ENCODE results near the gene NUP214. TPM values are rescaled to one million over a fixed set of nuclear protein-coding genes. Genes with fewer than 3 reads are reported as not detected.

The NUP214 gene
- total and polyA plus RNA-seq, 2 of the 4 experiments (the other 2 are of a cell fraction) = 7.9 to 13.4 TPM

GRCh38 chr9:131142160-131142559 lies 16.8 kb downstream of the NUP214 start:
- no CpG with 5 or more reads among the region's 3 CpGs for WGBS, 2 experiments (ENCODE audit: extremely low coverage in 2 of 2, insufficient read length in 1 of 2)
- dilution Hi-C loops (cut with HindIII; ENCODE audit: low sequenced_read_pairs, unreplicated experiment) = no loop called here

More at GRCh38 chr9:131142160-131142559, 16.8 kb downstream of the NUP214 start:
- no peak overlapping the region for H3K9ac ChIP-seq (ENCODE audit: low read depth, low read length)
- DNase-seq (no peak), ATAC-seq (ENCODE audit: low read depth) (no peak)
- no peaks in the 10 kb centered on the region for H3K27me3 ChIP-seq (ENCODE audit: control insufficient read depth, insufficient read depth, low read length)
- no peaks in the 10 kb centered on the region; a peak in 1 of 4 replicates for H3K79me1 ChIP-seq (ENCODE audit: low read depth in 1 of 2, low read length in 2 of 2)
- POLR2A ChIA-PET (ENCODE audit: unreplicated experiment) = no interaction called here
- H3K4me1 ChIP-seq (ENCODE audit: control insufficient read depth, insufficient read depth, low read length) = no peaks in the 10 kb centered on the region
- no peak overlapping the region for H2BK20ac ChIP-seq (ENCODE audit: low read depth, low read length)
- H2AK9ac ChIP-seq (replicated peaks; ENCODE audit: low read depth, low read length, poor library complexity) = no peak overlapping the region
- no peak overlapping the region for H3K14ac ChIP-seq (replicated peaks; ENCODE audit: low read depth, low read length)
- no peak overlapping the region for H2AK5ac ChIP-seq (ENCODE audit: low read depth, low read length)
- TF ChIP-seq USF2 (IDR thresholded peaks at IDR 0.05; ENCODE audit: low read depth, low read length) (no peak), SMC3 (IDR thresholded peaks at IDR 0.05; ENCODE audit: low read depth, low read length) (no peak), RFX5 (IDR thresholded peaks at IDR 0.05; ENCODE audit: low read depth, low read length) (no peak), POLR2A (IDR thresholded peaks at IDR 0.05; ENCODE audit: low read depth, low read length) (no peak), CTCF (conservative IDR thresholded peaks at IDR 0.05; ENCODE audit: low read depth, low read length) (no peak), CEBPB (IDR thresholded peaks at IDR 0.05; ENCODE audit: low read depth, low read length) (no peak), NFE2L2 (IDR thresholded peaks at IDR 0.05; ENCODE audit: low read depth, low read length) (no peak), FOS (IDR thresholded peaks at IDR 0.05; ENCODE audit: low read depth, low read length) (no peak), RCOR1 (IDR thresholded peaks at IDR 0.05; ENCODE audit: insufficient replicate concordance, low read length) (no peak), CHD1 (IDR thresholded peaks at IDR 0.05; ENCODE audit: low read depth, low read length) (no peak), MAFK (IDR thresholded peaks at IDR 0.05; ENCODE audit: low read depth, low read length) (no peak), RAD21 (IDR thresholded peaks at IDR 0.05; ENCODE audit: low read length) (no peak), MAZ (IDR thresholded peaks at IDR 0.05; ENCODE audit: borderline replicate concordance, low read depth, low read length) (no peak), BHLHE40 (IDR thresholded peaks at IDR 0.05; ENCODE audit: low read depth, low read length) (no peak), MXI1 (IDR thresholded peaks at IDR 0.05; ENCODE audit: borderline replicate concordance, low read depth, low read length) (no peak), ELK1 (IDR thresholded peaks at IDR 0.05; ENCODE audit: borderline replicate concordance, low read depth, low read length) (no peak)
- no peak overlapping the region for H4K91ac ChIP-seq (ENCODE audit: insufficient read depth, low read depth, low read length)
- no peak overlapping the region for H4K5ac ChIP-seq (ENCODE audit: low read depth, low read length)
- H3K56ac ChIP-seq (ENCODE audit: extremely low read depth, insufficient read depth, low read length) = no peak overlapping the region
- CTCF ChIA-PET = no interaction called here
- no peak overlapping the region for H2BK120ac ChIP-seq (ENCODE audit: low read depth, low read length)
- H3K36me3 ChIP-seq (ENCODE audit: control insufficient read depth, insufficient read depth, low read length) = peaks cover 55% of the 10 kb centered on the region
- H3K23ac ChIP-seq (ENCODE audit: low read depth, low read length) = no peak overlapping the region
- H3K4me3 ChIP-seq (ENCODE audit: insufficient read depth, low read depth, low read length) = no peak overlapping the region
- no peak overlapping the region for H3K18ac ChIP-seq (ENCODE audit: low read depth, low read length)
- no peak overlapping the region for H3K4me2 ChIP-seq (ENCODE audit: low read depth, low read length)
- no peak overlapping the region for H4K8ac ChIP-seq (ENCODE audit: low read depth in 2 of 2, low read length in 2 of 2)
- intact Hi-C loops (cut with micrococcal nuclease) = loop anchor here (10.0 kb wide), 1 partner anchor 333 kb away; no protein-coding TSS in a partner anchor
- H2AFZ ChIP-seq (replicated peaks; ENCODE audit: low read length, poor library complexity) = no peak overlapping the region
- no TSS peak for BruUV-seq (replicated peaks)
- no peak overlapping the region for H2BK5ac ChIP-seq (ENCODE audit: low read depth, low read length, poor library complexity, severe bottlenecking)
- H3K9me3 ChIP-seq (ENCODE audit: control insufficient read depth, insufficient read depth, low read length) = no peaks in the 10 kb centered on the region
- H3K9me1 ChIP-seq (ENCODE audit: insufficient read depth, low read length) = no peaks in the 10 kb centered on the region
- H3K27ac ChIP-seq (ENCODE audit: insufficient read depth, low read length) = no peak overlapping the region
- H4K20me1 ChIP-seq (ENCODE audit: insufficient read depth, low read length) = no peaks in the 10 kb centered on the region
- no peak overlapping the region for H3K4ac ChIP-seq (ENCODE audit: low read depth, low read length)
- H2BK15ac ChIP-seq (ENCODE audit: low read depth, low read length) = no peak overlapping the region
- in situ Hi-C loops (cut with MboI; ENCODE audit: low sequenced_read_pairs) = loop anchor here (25.0 kb wide), 1 partner anchor 1195 kb away; no protein-coding TSS in a partner anchor
